C4-2B (cell line): ENCODE results near the gene ELMO3.

Source experiments
- CTCF ChIP-seq: fragments of 450-650 bp; conservative IDR thresholded peaks from 2 replicates; pipeline ENCODE4 v1.5.1; 2017; ENCODE audit warnings: mild to moderate bottlenecking
- ZFX ChIP-seq: fragments of 450-650 bp; IDR thresholded peaks from 2 replicates; pipeline ENCODE4 v1.6.1; 2017

DNA sequence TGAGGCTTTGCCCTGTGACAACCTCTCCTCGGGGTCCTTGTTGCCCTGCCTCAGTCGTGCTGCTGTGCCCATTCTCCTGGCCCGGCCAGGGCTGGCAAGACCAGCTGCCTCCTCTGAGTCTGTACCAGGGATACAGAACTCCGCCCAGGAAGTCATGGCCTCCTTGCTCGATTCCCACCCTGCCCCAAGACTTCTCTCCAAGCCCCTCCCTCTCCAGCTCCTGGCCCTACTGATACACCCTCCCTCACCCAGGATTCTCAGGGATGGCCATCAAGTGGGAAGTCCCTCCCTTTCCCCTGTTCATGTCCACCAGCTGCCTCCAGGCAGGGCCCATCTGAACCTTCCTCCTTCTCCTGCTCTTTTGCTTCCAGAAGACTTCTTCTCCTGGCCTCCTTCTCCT is 16.8 kb downstream of the ELMO3 start:
- TF ChIP-seq CTCF (no peak), ZFX (no peak)
